Measurements from ENCODE around the gene SSBP4.
A peak's percentile ranks its signal among the peaks of the same experiment; 100 is the strongest.
"Not testable (repeated sequence)": the region's sequence is repeated elsewhere in the genome, so short reads cannot be mapped to it uniquely, and the experiment has no call there.

Gene SSBP4

DNA sequence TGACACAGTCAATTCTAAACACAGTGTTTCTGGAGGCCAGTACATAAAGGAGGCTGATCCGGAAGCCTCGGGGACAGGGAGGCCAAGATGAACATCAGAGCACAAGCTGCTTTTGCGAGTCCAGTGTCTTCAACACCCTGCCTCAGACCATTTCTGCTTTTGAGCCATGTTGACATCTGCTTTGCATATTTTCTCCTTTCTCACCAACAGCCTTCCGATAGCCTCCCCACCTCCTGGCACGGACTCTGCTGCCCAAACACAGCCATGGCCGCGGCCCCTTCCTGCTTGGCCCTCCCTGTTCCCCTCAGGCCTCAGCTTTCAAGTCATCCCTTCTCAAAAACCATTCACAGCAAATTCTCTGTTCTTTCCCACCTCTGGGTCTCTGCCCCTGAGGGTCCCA is 25.4 kb upstream of the SSBP4 start:
- no peak for DNase-seq (ENCODE audit: low spot score)
- TF ChIP-seq CTCF (IDR thresholded peaks at IDR 0.05; ENCODE audit: borderline replicate concordance, control extremely low read depth, extremely low read depth, insufficient read depth, missing control alignments): no peak
- in situ Hi-C loops (cut with MboI; ENCODE audit: low sequenced_read_pairs, unreplicated experiment): no loop called here

GRCh38 chr19:18396471-18397241 is 22.5 kb upstream of the SSBP4 start:
- in situ Hi-C loops (cut with MboI; ENCODE audit: low sequenced_read_pairs, unreplicated experiment): no loop called here
- no peak for DNase-seq (ENCODE audit: low spot score)
- TF ChIP-seq CTCF (IDR thresholded peaks at IDR 0.05; ENCODE audit: borderline replicate concordance, control extremely low read depth, extremely low read depth, insufficient read depth, missing control alignments): no peak

- DNase-seq (ENCODE audit: low spot score): peak; percentile 80
- no peak for TF ChIP-seq CTCF (IDR thresholded peaks at IDR 0.05; ENCODE audit: borderline replicate concordance, control extremely low read depth, extremely low read depth, insufficient read depth, missing control alignments)
- in situ Hi-C loops (cut with MboI; ENCODE audit: low sequenced_read_pairs, unreplicated experiment): no loop called here
These were observed 21.7 kb upstream of the SSBP4 start, which contains the start of gene LRRC25 for GRCh38 chr19:18397242-18398202. TSS of gene LRRC25 (minus strand) at chr19:18397622. CDS start at chr19:18396963, 659 bp downstream.

- in situ Hi-C loops (cut with MboI; ENCODE audit: low sequenced_read_pairs, unreplicated experiment): no loop called here
- DNase-seq (ENCODE audit: low spot score): no peak
- TF ChIP-seq CTCF (IDR thresholded peaks at IDR 0.05; ENCODE audit: borderline replicate concordance, control extremely low read depth, extremely low read depth, insufficient read depth, missing control alignments): no peak
These were observed 20.2 kb upstream of the SSBP4 start for GRCh38 chr19:18399008-18399407.

GRCh38 chr19:18401580-18402112 is 17.6 kb upstream of the SSBP4 start:
- in situ Hi-C loops (cut with MboI; ENCODE audit: low sequenced_read_pairs, unreplicated experiment): no loop called here
- TF ChIP-seq CTCF (IDR thresholded peaks at IDR 0.05; ENCODE audit: borderline replicate concordance, control extremely low read depth, extremely low read depth, insufficient read depth, missing control alignments): no peak
- DNase-seq (ENCODE audit: low spot score): peak; percentile 67

- in situ Hi-C loops (cut with MboI; ENCODE audit: low sequenced_read_pairs, unreplicated experiment); DNase-seq (ENCODE audit: low spot score): not testable (repeated sequence)
These were observed 16.5 kb upstream of the SSBP4 start for GRCh38 chr19:18402455-18403248.

DNA sequence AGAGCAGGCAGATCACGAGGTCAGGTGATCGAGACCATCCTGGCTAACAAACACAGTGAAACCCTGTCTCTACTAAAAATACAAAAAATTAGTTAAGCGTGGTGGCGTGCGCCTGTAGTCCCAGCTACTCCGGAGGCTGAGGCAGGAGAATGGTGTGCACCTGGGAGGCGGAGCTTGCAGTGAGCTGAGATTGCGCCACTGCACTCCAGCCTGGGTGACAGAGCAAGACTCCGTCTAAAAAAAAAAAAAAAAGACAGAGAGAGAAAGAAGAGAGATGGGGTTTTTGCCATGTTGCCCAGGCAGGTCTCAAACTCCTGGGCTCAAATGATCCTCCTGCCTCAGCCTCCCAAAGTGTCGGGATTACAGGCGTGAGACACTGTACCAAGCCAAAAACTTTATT is 13.4 kb upstream of the SSBP4 start:
- in situ Hi-C loops (cut with MboI; ENCODE audit: low sequenced_read_pairs, unreplicated experiment); DNase-seq (ENCODE audit: low spot score): not testable (repeated sequence)

Data from GM13976 (cell line).